ENCODE measurements around the gene XPO5. TPM values are rescaled to one million over a fixed set of nuclear protein-coding genes. Genes with fewer than 3 reads are reported as not detected.

Gene XPO5
- polyA plus RNA-seq, 1 donor (not counting 4 experiments of a cell fraction or from before 2014, with no cell fraction given) = 49.9 TPM

DNA sequence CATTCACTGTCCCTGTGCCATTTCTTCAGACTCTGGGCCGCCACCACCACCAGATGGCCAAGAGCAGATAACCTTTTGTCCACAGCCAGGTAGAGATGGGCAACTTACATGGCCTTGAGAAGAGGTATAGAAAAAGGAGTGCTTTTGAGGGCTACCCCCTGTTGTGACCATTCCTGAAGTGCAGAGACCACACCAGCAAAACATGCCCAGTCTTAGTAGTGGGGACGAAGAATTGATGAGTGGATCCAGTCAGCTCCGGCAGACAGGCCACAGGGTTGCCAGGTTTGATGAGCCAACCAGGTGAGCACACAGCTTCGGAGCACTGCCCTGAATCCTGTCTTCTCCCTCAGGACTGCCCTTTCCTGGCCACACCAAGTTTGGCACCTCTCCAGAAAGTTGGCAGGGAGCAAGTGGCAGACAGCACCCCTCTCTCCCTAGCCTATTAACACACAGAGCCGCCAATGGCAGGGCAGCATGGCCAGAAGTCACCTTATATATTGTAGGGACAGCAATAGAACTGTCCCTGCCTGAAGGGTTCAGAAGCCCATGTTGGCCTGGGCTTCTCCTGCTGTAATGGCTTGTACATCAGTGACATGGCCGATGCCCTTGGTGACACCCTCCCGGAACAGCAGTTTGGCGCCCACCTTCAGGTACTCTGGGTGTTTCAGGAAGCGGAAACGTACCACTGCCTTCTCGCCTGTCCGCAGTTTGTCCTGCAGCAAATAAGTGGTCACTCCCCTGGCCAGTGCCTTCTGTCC lies 45.4 kb upstream of the XPO5 start:
- peaks cover 43 to 51% of the 10 kb centered on the region in 2 experiments for H3K36me3 ChIP-seq (ENCODE audit: control insufficient read depth in 2 of 2, extremely low read depth in 1 of 2, insufficient read depth in 2 of 2, low read length in 2 of 2)
- FAIRE-seq = no peak

GRCh38 chr6:43616725-43617472 lies 41.1 kb upstream of the XPO5 start:
- Histone ChIP-seq H3K9me1 (ENCODE audit: control insufficient read depth, extremely low read depth, insufficient read depth, low read length) (no peaks in the 10 kb centered on the region), H3K27ac (ENCODE audit: control insufficient read depth, insufficient read depth, low read length) (no peak overlapping the region), H3K4me3 (ENCODE audit: control insufficient read depth in 2 of 3, extremely low read depth in 1 of 3, insufficient read depth in 2 of 3, low read depth in 1 of 3, low read length in 3 of 3) (no peak overlapping the region), H2AFZ (ENCODE audit: control insufficient read depth, low read length) (no peak overlapping the region), H3K4me1 (ENCODE audit: control insufficient read depth, extremely low read depth, insufficient read depth, low read length) (no peaks in the 10 kb centered on the region), H3K27me3 (ENCODE audit: control insufficient read depth, extremely low read depth, insufficient read depth, low read length) (no peaks in the 10 kb centered on the region), H3K9ac (ENCODE audit: control insufficient read depth, extremely low read depth, insufficient read depth, low read length) (no peak overlapping the region), H3K36me3 (ENCODE audit: control insufficient read depth in 2 of 2, extremely low read depth in 1 of 2, insufficient read depth in 2 of 2, low read length in 2 of 2) (peaks cover 26 to 35% of the 10 kb centered on the region in 2 experiments), H4K20me1 (ENCODE audit: control insufficient read depth, extremely low read depth, insufficient read depth, low read length) (no peaks in the 10 kb centered on the region), H3K9me3 (ENCODE audit: control insufficient read depth, low read depth, low read length) (no peaks in the 10 kb centered on the region), H3K79me2 (ENCODE audit: control insufficient read depth, insufficient read depth, low read length) (no peaks in the 10 kb centered on the region), H3K4me2 (ENCODE audit: control insufficient read depth, extremely low read depth, insufficient read depth, low read depth, low read length) (no peak overlapping the region)
- dilution Hi-C loops (cut with MboI; ENCODE audit: extremely low pct_ligation_motif_present, low sequenced_read_pairs) = no loop called here
- FAIRE-seq = no peak
- DNase-seq (ENCODE audit: low read depth, low spot score) = no peak
- TF ChIP-seq, protein P1, sequence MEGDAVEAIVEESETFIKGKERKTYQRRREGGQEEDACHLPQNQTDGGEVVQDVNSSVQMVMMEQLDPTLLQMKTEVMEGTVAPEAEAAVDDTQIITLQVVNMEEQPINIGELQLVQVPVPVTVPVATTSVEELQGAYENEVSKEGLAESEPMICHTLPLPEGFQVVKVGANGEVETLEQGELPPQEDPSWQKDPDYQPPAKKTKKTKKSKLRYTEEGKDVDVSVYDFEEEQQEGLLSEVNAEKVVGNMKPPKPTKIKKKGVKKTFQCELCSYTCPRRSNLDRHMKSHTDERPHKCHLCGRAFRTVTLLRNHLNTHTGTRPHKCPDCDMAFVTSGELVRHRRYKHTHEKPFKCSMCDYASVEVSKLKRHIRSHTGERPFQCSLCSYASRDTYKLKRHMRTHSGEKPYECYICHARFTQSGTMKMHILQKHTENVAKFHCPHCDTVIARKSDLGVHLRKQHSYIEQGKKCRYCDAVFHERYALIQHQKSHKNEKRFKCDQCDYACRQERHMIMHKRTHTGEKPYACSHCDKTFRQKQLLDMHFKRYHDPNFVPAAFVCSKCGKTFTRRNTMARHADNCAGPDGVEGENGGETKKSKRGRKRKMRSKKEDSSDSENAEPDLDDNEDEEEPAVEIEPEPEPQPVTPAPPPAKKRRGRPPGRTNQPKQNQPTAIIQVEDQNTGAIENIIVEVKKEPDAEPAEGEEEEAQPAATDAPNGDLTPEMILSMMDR (optimal IDR thresholded peaks at IDR 0.05 in 1 of 3, IDR thresholded peaks at IDR 0.05 in 1 of 3, conservative IDR thresholded peaks at IDR 0.05 in 1 of 3; ENCODE audit: extremely low read depth in 1 of 3, insufficient read depth in 2 of 3, low read length in 3 of 3) = no peak
- no peak for TF ChIP-seq EZH2 (IDR thresholded peaks at IDR 0.05; ENCODE audit: low read length)

More for the DNA sequence above, 45.4 kb upstream of the XPO5 start:
- no peak for TF ChIP-seq EZH2 (IDR thresholded peaks at IDR 0.05; ENCODE audit: low read length)
- no peak overlapping the region for H3K9ac ChIP-seq (ENCODE audit: control insufficient read depth, extremely low read depth, insufficient read depth, low read length)
- no peaks in the 10 kb centered on the region for H3K9me1 ChIP-seq (ENCODE audit: control insufficient read depth, extremely low read depth, insufficient read depth, low read length)
- dilution Hi-C loops (cut with MboI; ENCODE audit: extremely low pct_ligation_motif_present, low sequenced_read_pairs) = no loop called here
- peaks cover 2% of the 10 kb centered on the region for H4K20me1 ChIP-seq (ENCODE audit: control insufficient read depth, extremely low read depth, insufficient read depth, low read length)
- H3K4me1 ChIP-seq (ENCODE audit: control insufficient read depth, extremely low read depth, insufficient read depth, low read length) = no peaks in the 10 kb centered on the region
- no peaks in the 10 kb centered on the region for H3K27me3 ChIP-seq (ENCODE audit: control insufficient read depth, extremely low read depth, insufficient read depth, low read length)
- H2AFZ ChIP-seq (ENCODE audit: control insufficient read depth, low read length) = no peak overlapping the region
- no peaks in the 10 kb centered on the region for H3K9me3 ChIP-seq (ENCODE audit: control insufficient read depth, low read depth, low read length)
- DNase-seq (ENCODE audit: low read depth, low spot score) = no peak
- no peak overlapping the region for H3K4me3 ChIP-seq (ENCODE audit: control insufficient read depth in 2 of 3, extremely low read depth in 1 of 3, insufficient read depth in 2 of 3, low read depth in 1 of 3, low read length in 3 of 3)
- H3K79me2 ChIP-seq (ENCODE audit: control insufficient read depth, insufficient read depth, low read length) = peaks cover 1% of the 10 kb centered on the region
- H3K4me2 ChIP-seq (ENCODE audit: control insufficient read depth, extremely low read depth, insufficient read depth, low read depth, low read length) = no peak overlapping the region
- no peak overlapping the region for H3K27ac ChIP-seq (ENCODE audit: control insufficient read depth, insufficient read depth, low read length)
